Measurements from ENCODE around the gene ZNHIT2. TPM values are rescaled to one million over a fixed set of nuclear protein-coding genes. Genes with fewer than 3 reads are reported as not detected.

ZNHIT2 gene
- polyA plus RNA-seq, 1 experiment = 4.6 TPM

DNA sequence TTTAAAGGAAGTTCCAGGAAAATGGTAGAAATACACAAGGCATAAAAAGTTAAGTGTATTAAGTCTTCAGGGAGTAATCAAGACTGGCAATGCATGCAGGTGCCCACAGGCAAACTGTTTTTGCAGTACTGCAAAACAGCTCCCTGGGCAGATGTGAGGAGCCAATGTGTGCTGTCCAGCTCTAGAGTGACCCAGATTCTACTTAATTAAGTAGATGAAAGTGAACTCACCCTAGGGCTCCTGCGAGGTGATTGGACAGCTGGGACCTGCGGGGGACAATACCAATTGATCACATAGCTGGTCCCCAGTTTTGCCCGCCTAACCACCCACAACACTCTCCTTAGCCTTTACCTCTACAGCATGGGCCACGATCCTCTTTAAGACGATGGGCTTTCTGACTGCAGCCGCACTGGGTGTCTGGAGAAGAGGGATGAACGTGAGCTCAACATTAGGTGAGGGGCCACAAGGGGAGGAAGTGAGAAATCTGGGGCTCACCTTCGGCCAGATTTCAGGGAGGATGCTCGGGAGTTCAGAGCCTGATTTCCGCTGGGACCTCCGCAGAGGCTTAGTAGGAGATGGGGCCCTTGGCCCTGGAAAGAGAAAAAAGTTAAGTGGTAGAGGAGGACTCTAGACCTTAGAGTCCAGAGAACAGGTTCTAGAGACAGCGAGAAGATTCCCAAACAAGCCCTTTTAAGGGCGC is 34.2 kb downstream of the ZNHIT2 start:
- ChIA-PET CTCF (interaction anchor here (1.1 to 1.8 kb wide), 3 partner anchors 27 to 69 kb away, joined by 3 to 5 read pairs (median 4); partner anchors contain the start of gene ARL2), POLR2A (no interaction called here)

DNA sequence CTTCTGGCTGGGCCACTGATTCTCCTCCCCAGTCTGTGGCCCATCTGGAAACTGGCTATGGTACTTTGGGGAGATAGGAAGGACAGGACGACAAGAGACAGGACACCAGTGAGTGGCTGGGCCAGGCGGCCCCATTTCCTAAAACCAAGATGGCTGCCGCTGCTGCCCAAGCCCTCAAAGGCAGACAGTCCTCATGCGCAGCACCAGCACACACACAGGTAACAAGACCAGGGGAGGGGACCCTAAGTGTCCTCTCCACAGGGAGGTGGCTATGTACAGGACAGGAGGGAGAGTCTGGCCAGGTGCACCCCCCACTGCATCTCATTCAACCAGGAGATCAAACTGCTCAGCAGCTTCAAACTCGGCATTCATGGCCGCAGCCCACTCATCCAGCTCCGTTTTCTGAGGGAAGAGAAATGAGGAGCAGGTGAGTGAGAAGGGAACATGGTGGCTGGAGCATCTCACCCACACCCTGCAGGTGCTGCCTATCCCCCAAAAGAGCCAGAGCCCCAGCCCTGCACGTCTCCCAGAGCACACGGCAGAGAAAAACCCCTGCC is 38.6 kb downstream of the ZNHIT2 start:
- ChIA-PET POLR2A (no interaction called here), CTCF (interaction anchor here (0.6 kb wide), 1 partner anchor 27 kb away, joined by 4 read pairs; no protein-coding TSS in a partner anchor)
- H3K27me3 ChIP-seq (ENCODE audit: control insufficient read depth, insufficient read depth, low read length) = no peaks in the 10 kb centered on the region
- TF ChIP-seq, protein P1, sequence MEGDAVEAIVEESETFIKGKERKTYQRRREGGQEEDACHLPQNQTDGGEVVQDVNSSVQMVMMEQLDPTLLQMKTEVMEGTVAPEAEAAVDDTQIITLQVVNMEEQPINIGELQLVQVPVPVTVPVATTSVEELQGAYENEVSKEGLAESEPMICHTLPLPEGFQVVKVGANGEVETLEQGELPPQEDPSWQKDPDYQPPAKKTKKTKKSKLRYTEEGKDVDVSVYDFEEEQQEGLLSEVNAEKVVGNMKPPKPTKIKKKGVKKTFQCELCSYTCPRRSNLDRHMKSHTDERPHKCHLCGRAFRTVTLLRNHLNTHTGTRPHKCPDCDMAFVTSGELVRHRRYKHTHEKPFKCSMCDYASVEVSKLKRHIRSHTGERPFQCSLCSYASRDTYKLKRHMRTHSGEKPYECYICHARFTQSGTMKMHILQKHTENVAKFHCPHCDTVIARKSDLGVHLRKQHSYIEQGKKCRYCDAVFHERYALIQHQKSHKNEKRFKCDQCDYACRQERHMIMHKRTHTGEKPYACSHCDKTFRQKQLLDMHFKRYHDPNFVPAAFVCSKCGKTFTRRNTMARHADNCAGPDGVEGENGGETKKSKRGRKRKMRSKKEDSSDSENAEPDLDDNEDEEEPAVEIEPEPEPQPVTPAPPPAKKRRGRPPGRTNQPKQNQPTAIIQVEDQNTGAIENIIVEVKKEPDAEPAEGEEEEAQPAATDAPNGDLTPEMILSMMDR (IDR thresholded peaks at IDR 0.05; ENCODE audit: insufficient read depth, low read depth, low read length) = no peak
- H3K4me3 ChIP-seq (ENCODE audit: low read depth, low read length) = no peak overlapping the region
- DNase-seq (ENCODE audit: low read depth) = no peak
- H3K36me3 ChIP-seq (ENCODE audit: control insufficient read depth, insufficient read depth, low read length) = no peaks in the 10 kb centered on the region

More for the DNA sequence above, 34.2 kb downstream of the ZNHIT2 start:
- no peaks in the 10 kb centered on the region for H3K27me3 ChIP-seq (ENCODE audit: control insufficient read depth, insufficient read depth, low read length)
- H3K36me3 ChIP-seq (ENCODE audit: control insufficient read depth, insufficient read depth, low read length) = peaks cover 21% of the 10 kb centered on the region
- TF ChIP-seq, protein P1 (IDR thresholded peaks at IDR 0.05; ENCODE audit: insufficient read depth, low read depth, low read length) = no peak
- DNase-seq (ENCODE audit: low read depth) = no peak
- H3K4me3 ChIP-seq (ENCODE audit: low read depth, low read length) = peak overlapping the region; percentile 50

DNA sequence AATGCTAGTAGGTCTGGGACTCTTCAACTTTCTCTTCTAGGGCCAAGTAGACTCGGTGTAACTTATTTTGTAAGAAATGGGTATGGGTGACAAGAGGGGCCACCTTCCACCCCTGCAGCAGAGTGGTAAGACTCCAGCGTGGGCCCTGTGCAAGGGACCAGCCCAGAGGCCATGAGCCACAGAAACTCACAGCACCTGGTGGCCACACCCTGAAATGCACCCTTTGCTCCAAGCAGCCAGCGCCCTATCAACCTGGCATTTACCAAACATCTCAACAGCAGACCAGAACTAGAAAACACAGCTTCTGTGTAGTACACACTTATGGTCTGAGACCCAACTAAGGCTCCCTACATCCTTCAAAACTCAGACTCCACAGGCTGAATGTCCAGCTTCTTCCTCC is 39.4 kb downstream of the ZNHIT2 start:
- DNase-seq (ENCODE audit: low read depth) = no peak
- no peaks in the 10 kb centered on the region for H3K27me3 ChIP-seq (ENCODE audit: control insufficient read depth, insufficient read depth, low read length)
- no peaks in the 10 kb centered on the region for H3K36me3 ChIP-seq (ENCODE audit: control insufficient read depth, insufficient read depth, low read length)
- ChIA-PET CTCF (interaction anchor here (1.1 to 2.1 kb wide), 2 partner anchors 64 to 65 kb away, joined by 3 to 7 read pairs; partner anchors contain the start of gene ARL2), POLR2A (no interaction called here)
- H3K4me3 ChIP-seq (ENCODE audit: low read depth, low read length) = no peak overlapping the region
- TF ChIP-seq, protein P1 (IDR thresholded peaks at IDR 0.05; ENCODE audit: insufficient read depth, low read depth, low read length) = peak; percentile 59

DNA sequence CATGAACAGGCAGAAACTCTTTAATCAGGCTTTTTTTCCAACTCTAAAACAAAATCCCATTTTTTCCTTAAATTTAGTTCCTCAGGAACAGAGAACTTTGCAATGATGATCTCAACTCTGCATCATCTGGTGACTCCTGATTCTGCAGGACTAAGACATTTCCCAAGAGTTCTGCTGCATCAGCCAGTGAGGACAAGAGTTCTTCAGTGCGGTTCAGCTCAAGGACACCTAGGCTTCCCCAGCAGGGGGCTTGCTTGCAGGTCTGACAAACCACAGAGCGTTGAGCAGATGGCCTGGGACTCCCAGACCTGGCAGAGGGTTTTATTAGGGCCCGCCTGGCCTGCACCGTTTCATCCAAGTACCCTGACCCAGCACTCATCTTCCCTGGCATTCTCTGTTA is 40.0 kb downstream of the ZNHIT2 start:
- TF ChIP-seq, protein P1 (IDR thresholded peaks at IDR 0.05; ENCODE audit: insufficient read depth, low read depth, low read length) = no peak
- Histone ChIP-seq H3K27me3 (ENCODE audit: control insufficient read depth, insufficient read depth, low read length) (no peaks in the 10 kb centered on the region), H3K36me3 (ENCODE audit: control insufficient read depth, insufficient read depth, low read length) (no peaks in the 10 kb centered on the region), H3K4me3 (ENCODE audit: low read depth, low read length) (no peak overlapping the region)
- no peak for DNase-seq (ENCODE audit: low read depth)
- CTCF ChIA-PET = interaction anchor here (1.1 to 2.1 kb wide), 3 partner anchors 28 to 65 kb away, joined by 3 to 7 read pairs (median 3); partner anchors contain the start of gene ARL2
- POLR2A ChIA-PET = no interaction called here

DNA sequence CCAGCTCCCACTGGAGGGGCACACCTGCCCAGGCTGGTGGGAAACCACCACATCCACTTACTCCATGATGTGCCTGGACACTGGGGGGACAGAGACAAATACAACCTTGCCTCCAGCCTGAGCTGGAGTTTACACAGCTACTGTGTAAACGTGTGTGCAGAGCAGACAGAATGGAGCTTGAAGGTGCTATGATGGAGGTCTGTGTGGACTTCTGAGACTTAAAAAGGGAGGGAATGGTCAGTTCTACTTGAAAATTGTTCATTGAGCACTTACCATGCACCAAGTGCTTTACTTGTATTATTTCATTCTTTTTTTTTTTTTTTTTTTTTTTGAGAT is 44.9 kb downstream of the ZNHIT2 start:
- DNase-seq (ENCODE audit: low read depth) = no peak
- H3K4me3 ChIP-seq (ENCODE audit: low read depth, low read length) = no peak overlapping the region
- POLR2A ChIA-PET = no interaction called here

More for the DNA sequence above, 44.9 kb downstream of the ZNHIT2 start:
- TF ChIP-seq, protein P1 (IDR thresholded peaks at IDR 0.05; ENCODE audit: insufficient read depth, low read depth, low read length) = no peak
- H3K27me3 ChIP-seq (ENCODE audit: control insufficient read depth, insufficient read depth, low read length) = no peaks in the 10 kb centered on the region
- H3K36me3 ChIP-seq (ENCODE audit: control insufficient read depth, insufficient read depth, low read length) = no peaks in the 10 kb centered on the region
- CTCF ChIA-PET = interaction anchor here (1.4 to 1.6 kb wide), 2 partner anchors 9 to 38 kb away, joined by 3 to 7 read pairs; no protein-coding TSS in a partner anchor
